ENCODE data around the gene ZMIZ2.

The ZMIZ2 gene

DNA sequence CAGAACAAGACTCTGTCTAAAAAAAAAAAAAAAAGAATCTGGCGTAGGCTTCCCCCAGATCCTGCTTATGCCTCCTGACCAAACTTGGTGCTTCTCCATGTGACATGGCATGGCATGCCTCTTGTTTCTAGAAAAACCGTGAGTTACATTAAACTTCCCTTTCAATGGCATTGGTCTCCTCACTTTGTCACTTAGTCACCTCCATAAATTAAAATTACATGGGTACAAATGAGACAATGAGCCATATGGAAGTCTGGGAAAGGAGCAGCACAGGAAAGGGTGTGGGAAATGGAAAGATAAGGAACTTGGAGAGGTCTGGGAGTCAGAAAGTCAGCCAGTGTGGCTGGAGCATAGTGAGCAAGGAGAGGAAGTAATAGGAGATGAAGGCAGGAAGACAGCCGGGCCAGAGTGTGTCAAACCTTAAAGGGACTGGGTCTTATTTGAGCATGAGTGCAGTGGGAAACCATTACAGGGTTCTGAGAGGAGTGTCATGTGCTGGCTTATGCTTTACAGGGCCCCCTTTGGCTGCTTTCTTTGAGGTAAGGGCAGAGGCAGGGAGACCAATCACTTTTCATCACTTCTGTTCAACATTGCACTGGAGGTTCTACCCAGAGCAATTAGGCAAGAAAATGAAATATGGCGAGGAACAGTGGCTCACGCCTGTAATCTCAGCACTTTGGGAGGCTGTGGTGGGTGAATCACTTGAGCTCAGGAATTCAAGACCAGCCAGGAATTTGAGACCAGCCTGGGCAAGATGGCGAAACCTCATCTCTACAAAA is 21.3 kb upstream of the ZMIZ2 start:
- no peak for TF ChIP-seq TCF12 (IDR thresholded peaks at IDR 0.05; ENCODE audit: low read depth)
- TF ChIP-seq, protein P1, sequence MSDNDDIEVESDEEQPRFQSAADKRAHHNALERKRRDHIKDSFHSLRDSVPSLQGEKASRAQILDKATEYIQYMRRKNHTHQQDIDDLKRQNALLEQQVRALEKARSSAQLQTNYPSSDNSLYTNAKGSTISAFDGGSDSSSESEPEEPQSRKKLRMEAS (IDR thresholded peaks at IDR 0.05) = no peak
- TF ChIP-seq EP300 (IDR thresholded peaks at IDR 0.05; ENCODE audit: borderline replicate concordance) = no peak
- TF ChIP-seq YY1 (IDR thresholded peaks at IDR 0.05; ENCODE audit: low read depth) = no peak
- TF ChIP-seq CEBPB (IDR thresholded peaks at IDR 0.05) = no peak
- TF ChIP-seq FOXM1 (IDR thresholded peaks at IDR 0.05; ENCODE audit: borderline replicate concordance, low read depth) = no peak
- no peak for TF ChIP-seq RAD21 (IDR thresholded peaks at IDR 0.05; ENCODE audit: low read depth)
- no peak for TF ChIP-seq EGR1 (IDR thresholded peaks at IDR 0.05)

DNA sequence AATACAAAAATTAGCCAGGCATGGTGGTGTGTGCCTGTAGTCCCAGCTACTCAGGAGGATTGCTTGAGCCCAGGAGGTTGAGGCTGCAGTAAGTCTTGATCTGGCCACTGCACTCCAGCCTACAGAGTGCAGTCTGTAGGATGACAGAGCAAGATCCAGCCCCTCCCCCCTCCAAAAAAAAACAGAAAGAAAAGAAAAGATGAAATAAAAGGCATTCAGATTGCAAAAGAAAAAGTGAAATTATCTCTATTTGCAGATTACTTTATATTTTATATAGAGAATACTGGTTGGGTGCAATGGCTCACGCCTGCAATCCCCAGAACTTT is 20.7 kb upstream of the ZMIZ2 start:
- TF ChIP-seq, protein P1 (IDR thresholded peaks at IDR 0.05) = no peak
- no peak for TF ChIP-seq CREB1 (IDR thresholded peaks at IDR 0.05; ENCODE audit: low read depth)
- TF ChIP-seq, protein P2, sequence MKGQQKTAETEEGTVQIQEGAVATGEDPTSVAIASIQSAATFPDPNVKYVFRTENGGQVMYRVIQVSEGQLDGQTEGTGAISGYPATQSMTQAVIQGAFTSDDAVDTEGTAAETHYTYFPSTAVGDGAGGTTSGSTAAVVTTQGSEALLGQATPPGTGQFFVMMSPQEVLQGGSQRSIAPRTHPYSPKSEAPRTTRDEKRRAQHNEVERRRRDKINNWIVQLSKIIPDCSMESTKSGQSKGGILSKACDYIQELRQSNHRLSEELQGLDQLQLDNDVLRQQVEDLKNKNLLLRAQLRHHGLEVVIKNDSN (IDR thresholded peaks at IDR 0.05) = no peak
- no peak for TF ChIP-seq EGR1 (IDR thresholded peaks at IDR 0.05)
- TF ChIP-seq NFIC (IDR thresholded peaks at IDR 0.05) = no peak
- no peak for TF ChIP-seq FOXM1 (IDR thresholded peaks at IDR 0.05; ENCODE audit: borderline replicate concordance, low read depth)
- no peak for TF ChIP-seq TCF12 (IDR thresholded peaks at IDR 0.05; ENCODE audit: low read depth)

DNA sequence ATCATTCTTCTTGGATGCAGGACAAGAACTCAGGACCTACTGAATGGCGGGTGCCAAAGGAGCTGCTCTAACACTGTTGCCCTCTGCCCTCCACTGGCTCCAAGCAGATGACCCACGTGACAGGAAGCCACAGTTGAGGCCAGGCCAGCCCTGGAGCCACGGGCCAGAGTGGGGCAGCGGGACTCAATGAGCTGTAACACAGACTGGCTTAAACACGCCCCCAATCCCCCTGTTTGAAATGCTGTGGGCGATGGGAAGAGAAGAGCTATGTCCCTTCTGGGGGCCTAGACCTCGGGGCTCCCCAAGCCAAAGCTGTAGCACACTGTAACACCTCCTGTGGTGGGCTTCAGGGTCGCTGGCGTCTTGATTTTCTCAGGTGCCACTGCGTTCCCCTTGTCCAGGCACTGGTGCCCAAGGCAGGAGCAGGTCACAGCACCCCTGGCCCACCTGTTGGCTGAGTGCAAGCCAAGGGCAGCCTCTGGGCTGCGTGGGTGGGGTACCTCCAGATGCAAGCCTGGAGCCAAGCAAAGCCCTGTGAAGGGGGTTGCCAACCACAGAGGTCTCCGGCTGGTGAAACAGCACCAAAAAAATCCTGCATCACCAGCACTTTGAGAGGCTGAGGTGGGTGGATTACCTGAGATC is 18.6 kb upstream of the ZMIZ2 start:
- TF ChIP-seq YY1 (IDR thresholded peaks at IDR 0.05; ENCODE audit: low read depth) (no peak), TCF12 (IDR thresholded peaks at IDR 0.05; ENCODE audit: low read depth) (no peak), TEAD4 (IDR thresholded peaks at IDR 0.05) (no peak), CREB1 (IDR thresholded peaks at IDR 0.05; ENCODE audit: low read depth) (no peak), ZBTB7A (IDR thresholded peaks at IDR 0.05; ENCODE audit: low read depth) (no peak), NFIC (IDR thresholded peaks at IDR 0.05) (no peak), RAD21 (IDR thresholded peaks at IDR 0.05; ENCODE audit: low read depth) (no peak), FOXM1 (IDR thresholded peaks at IDR 0.05; ENCODE audit: borderline replicate concordance, low read depth) (no peak), CEBPB (IDR thresholded peaks at IDR 0.05) (no peak), TAF1 (IDR thresholded peaks at IDR 0.05; ENCODE audit: low read depth) (no peak), EGR1 (IDR thresholded peaks at IDR 0.05) (no peak), EP300 (IDR thresholded peaks at IDR 0.05; ENCODE audit: borderline replicate concordance) (no peak)
- TF ChIP-seq, protein P1 (IDR thresholded peaks at IDR 0.05) = no peak
- TF ChIP-seq, protein P3, sequence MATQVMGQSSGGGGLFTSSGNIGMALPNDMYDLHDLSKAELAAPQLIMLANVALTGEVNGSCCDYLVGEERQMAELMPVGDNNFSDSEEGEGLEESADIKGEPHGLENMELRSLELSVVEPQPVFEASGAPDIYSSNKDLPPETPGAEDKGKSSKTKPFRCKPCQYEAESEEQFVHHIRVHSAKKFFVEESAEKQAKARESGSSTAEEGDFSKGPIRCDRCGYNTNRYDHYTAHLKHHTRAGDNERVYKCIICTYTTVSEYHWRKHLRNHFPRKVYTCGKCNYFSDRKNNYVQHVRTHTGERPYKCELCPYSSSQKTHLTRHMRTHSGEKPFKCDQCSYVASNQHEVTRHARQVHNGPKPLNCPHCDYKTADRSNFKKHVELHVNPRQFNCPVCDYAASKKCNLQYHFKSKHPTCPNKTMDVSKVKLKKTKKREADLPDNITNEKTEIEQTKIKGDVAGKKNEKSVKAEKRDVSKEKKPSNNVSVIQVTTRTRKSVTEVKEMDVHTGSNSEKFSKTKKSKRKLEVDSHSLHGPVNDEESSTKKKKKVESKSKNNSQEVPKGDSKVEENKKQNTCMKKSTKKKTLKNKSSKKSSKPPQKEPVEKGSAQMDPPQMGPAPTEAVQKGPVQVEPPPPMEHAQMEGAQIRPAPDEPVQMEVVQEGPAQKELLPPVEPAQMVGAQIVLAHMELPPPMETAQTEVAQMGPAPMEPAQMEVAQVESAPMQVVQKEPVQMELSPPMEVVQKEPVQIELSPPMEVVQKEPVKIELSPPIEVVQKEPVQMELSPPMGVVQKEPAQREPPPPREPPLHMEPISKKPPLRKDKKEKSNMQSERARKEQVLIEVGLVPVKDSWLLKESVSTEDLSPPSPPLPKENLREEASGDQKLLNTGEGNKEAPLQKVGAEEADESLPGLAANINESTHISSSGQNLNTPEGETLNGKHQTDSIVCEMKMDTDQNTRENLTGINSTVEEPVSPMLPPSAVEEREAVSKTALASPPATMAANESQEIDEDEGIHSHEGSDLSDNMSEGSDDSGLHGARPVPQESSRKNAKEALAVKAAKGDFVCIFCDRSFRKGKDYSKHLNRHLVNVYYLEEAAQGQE (IDR thresholded peaks at IDR 0.05; ENCODE audit: low read depth) = no peak
- TF ChIP-seq, protein P2 (IDR thresholded peaks at IDR 0.05) = no peak

DNA sequence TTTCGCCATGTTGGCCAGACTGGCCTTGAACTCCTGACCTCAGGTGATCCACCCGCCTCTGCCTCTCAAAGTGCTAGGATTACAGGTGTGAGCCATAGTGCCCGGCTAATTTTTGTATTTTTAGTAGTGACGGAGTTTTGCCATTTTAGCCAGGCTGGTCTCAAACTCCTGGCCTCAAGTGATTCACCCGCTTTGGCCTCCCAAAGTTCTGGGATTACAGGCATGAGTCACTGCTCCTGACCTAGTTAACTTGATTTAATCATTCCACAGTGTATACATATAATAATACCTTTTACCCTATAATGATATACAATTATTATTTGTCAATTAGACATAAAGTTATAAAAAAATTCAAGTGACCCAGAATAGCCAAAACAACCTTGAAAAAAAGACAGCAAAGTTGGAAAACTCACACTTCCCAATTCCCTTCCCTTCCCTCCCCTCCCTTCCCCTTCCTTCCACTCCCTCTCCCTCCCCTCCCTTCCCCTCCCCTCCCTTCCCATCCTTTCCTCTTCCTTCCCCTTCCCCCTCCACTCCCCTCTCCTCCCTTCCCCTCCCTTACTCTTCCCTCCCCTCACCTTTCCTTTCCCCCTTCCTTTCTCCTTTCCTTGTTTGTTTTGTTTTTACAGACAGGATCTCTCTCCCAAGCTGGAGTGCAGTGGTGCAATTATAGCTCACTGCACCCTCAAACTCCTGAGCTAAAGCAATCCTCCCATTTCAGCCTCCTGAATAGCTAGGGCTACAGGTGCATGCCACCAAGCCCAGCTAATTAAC is 14.8 kb upstream of the ZMIZ2 start:
- no peak for TF ChIP-seq FOXM1 (IDR thresholded peaks at IDR 0.05; ENCODE audit: borderline replicate concordance, low read depth)
- no peak for TF ChIP-seq ZBTB7A (IDR thresholded peaks at IDR 0.05; ENCODE audit: low read depth)
- TF ChIP-seq NFIC (IDR thresholded peaks at IDR 0.05) = no peak
- no peak for TF ChIP-seq CEBPB (IDR thresholded peaks at IDR 0.05)
- TF ChIP-seq TEAD4 (IDR thresholded peaks at IDR 0.05) = no peak

DNA sequence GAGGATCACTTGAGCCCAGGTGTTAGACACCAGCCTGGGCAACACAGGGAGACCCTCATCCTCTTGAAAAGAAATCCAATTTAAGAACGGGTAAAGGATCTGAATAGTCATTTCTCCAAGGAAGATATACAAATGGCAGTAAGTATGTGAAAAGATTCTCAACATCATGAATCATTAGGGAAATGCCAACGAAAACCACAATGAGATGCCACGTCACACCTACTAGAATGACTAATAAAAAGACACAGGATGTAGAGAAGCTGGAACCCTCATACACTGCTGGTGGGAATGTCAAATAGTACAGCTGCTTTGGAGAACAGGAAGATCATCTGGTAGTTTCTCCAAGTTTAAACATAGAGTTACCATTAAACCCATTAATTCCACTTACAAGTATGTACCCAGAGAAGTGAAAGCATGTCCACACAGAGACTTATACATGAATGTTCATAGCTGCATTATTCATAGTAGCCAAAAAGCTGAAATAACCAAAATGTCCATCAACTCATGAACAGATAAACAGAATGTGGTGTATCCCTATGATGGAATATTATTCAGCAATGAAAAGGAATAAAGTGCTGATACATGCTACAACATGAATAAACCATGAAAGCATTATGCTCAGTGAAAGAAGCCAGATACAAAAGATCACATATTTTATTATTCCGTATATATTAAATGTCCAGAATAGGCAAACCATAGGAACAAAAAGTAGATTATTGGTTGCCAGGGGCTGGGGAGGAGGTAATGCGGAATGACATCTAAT is 13.1 kb upstream of the ZMIZ2 start:
- TF ChIP-seq TAF1 (IDR thresholded peaks at IDR 0.05; ENCODE audit: low read depth) (no peak), TEAD4 (IDR thresholded peaks at IDR 0.05) (peak; percentile 43)

DNA sequence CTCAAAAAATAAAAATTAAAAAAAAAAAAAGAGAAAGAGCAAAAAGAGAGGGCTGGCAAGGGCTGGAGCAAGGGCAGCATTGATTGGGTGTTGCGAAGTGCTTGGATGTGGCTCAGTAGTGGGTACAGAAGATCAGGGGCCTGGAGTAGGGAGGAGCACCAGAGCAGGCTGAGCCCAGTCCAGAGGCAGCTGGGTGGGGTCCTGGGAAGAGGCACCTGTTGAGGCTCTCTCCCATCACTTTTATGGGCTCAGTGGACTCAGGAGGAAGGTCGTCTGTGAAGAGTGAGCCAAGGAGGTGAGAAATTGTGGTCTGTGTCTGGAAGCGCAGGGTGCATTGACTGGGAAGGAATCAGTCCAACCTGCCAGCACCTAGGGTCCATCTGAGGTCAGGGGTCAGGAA is 11.8 kb upstream of the ZMIZ2 start:
- TF ChIP-seq RAD21 (IDR thresholded peaks at IDR 0.05; ENCODE audit: low read depth) (no peak), EP300 (IDR thresholded peaks at IDR 0.05; ENCODE audit: borderline replicate concordance) (no peak), NFIC (IDR thresholded peaks at IDR 0.05) (no peak), TCF12 (IDR thresholded peaks at IDR 0.05; ENCODE audit: low read depth) (no peak), CREB1 (IDR thresholded peaks at IDR 0.05; ENCODE audit: low read depth) (no peak), FOXM1 (IDR thresholded peaks at IDR 0.05; ENCODE audit: borderline replicate concordance, low read depth) (no peak)
- TF ChIP-seq, protein P1 (IDR thresholded peaks at IDR 0.05) = no peak
